ENCODE measurements around the gene HAND2.

HAND2 gene

DNA sequence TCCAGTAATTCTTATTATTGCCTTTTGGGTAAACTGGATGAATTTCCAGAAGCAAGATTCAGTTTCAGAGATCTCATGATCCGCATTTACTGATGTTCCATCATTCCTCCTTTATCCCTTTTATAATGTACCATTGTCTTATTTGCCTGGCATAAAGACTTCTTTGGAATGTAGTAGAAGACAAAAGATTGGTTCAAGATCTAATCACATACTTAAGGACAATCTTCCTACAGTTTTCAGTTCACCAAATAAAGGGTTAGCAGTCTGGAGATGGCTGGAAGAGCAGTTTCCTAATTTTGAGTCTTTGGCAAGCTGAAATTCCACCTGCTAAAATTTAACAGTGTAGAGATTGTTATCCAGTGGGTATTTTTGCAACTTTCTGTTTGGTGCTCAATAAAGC is 30.9 kb upstream of the HAND2 start:
- no peak for DNase-seq (ENCODE audit: low read depth in 1 of 2, low spot score in 1 of 2)
- Histone ChIP-seq H3K27me3 (ENCODE audit: insufficient read depth, poor library complexity, severe bottlenecking) (peaks cover 4% of the 10 kb centered on the region), H3K27ac (replicated peaks) (no peak overlapping the region), H3K4me3 (replicated peaks; ENCODE audit: insufficient read depth, low read length) (no peak overlapping the region)
- no peak for TF ChIP-seq GABPA (IDR thresholded peaks at IDR 0.05; ENCODE audit: low read depth)
- TF ChIP-seq SPI1 (IDR thresholded peaks at IDR 0.05; ENCODE audit: borderline replicate concordance, low read depth), result no peak
- TF ChIP-seq, protein P1, sequence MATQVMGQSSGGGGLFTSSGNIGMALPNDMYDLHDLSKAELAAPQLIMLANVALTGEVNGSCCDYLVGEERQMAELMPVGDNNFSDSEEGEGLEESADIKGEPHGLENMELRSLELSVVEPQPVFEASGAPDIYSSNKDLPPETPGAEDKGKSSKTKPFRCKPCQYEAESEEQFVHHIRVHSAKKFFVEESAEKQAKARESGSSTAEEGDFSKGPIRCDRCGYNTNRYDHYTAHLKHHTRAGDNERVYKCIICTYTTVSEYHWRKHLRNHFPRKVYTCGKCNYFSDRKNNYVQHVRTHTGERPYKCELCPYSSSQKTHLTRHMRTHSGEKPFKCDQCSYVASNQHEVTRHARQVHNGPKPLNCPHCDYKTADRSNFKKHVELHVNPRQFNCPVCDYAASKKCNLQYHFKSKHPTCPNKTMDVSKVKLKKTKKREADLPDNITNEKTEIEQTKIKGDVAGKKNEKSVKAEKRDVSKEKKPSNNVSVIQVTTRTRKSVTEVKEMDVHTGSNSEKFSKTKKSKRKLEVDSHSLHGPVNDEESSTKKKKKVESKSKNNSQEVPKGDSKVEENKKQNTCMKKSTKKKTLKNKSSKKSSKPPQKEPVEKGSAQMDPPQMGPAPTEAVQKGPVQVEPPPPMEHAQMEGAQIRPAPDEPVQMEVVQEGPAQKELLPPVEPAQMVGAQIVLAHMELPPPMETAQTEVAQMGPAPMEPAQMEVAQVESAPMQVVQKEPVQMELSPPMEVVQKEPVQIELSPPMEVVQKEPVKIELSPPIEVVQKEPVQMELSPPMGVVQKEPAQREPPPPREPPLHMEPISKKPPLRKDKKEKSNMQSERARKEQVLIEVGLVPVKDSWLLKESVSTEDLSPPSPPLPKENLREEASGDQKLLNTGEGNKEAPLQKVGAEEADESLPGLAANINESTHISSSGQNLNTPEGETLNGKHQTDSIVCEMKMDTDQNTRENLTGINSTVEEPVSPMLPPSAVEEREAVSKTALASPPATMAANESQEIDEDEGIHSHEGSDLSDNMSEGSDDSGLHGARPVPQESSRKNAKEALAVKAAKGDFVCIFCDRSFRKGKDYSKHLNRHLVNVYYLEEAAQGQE (IDR thresholded peaks at IDR 0.05; ENCODE audit: insufficient replicate concordance, low read depth), result no peak
- no peak for TF ChIP-seq POLR2AphosphoS5 (IDR thresholded peaks at IDR 0.05; ENCODE audit: low read depth)
- TF ChIP-seq, protein P2, sequence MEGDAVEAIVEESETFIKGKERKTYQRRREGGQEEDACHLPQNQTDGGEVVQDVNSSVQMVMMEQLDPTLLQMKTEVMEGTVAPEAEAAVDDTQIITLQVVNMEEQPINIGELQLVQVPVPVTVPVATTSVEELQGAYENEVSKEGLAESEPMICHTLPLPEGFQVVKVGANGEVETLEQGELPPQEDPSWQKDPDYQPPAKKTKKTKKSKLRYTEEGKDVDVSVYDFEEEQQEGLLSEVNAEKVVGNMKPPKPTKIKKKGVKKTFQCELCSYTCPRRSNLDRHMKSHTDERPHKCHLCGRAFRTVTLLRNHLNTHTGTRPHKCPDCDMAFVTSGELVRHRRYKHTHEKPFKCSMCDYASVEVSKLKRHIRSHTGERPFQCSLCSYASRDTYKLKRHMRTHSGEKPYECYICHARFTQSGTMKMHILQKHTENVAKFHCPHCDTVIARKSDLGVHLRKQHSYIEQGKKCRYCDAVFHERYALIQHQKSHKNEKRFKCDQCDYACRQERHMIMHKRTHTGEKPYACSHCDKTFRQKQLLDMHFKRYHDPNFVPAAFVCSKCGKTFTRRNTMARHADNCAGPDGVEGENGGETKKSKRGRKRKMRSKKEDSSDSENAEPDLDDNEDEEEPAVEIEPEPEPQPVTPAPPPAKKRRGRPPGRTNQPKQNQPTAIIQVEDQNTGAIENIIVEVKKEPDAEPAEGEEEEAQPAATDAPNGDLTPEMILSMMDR (IDR thresholded peaks at IDR 0.05; ENCODE audit: insufficient read depth, low read length), result no peak

DNA sequence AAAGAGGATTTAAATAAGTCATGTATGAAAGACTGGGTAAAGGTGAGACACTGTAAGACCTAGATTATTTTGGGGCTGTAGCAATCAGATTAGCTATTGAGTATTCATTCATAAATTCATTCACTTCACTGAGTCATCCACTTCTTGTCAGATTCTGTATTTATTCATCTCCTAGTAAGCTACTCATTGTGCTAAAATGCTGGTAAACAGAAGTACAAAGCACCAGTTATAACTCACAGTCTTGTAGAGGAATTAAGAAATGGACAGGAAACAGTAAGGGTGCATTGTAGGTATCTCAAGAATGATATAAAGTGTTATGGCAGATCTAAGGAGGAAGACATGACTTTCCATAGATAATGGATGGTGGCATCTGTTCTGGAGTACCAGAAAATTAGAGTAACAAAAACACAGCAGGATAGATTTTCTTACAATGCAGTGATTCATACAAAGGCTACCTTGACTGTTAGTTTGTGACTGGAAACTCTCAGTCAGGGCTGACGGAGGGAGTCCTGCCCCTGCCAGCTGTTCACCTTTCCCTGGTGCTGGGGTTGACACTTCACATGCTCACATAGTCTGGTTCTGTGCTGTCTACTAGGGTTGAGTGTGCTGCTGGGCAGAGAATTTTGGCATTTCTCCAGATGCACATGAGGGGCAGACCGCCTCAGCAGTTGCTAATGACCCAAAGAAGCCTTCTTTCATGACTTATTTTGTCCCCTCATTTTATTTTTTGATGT is 26.5 kb upstream of the HAND2 start:
- Histone ChIP-seq H3K27ac (replicated peaks) (no peak overlapping the region), H3K27me3 (ENCODE audit: insufficient read depth, poor library complexity, severe bottlenecking) (peaks cover 13% of the 10 kb centered on the region), H3K4me3 (replicated peaks; ENCODE audit: insufficient read depth, low read length) (no peak overlapping the region)
- TF ChIP-seq, protein P1 (IDR thresholded peaks at IDR 0.05; ENCODE audit: insufficient replicate concordance, low read depth), result no peak
- TF ChIP-seq SPI1 (IDR thresholded peaks at IDR 0.05; ENCODE audit: borderline replicate concordance, low read depth), result no peak
- TF ChIP-seq, protein P2 (IDR thresholded peaks at IDR 0.05; ENCODE audit: insufficient read depth, low read length), result no peak
- TF ChIP-seq GABPA (IDR thresholded peaks at IDR 0.05; ENCODE audit: low read depth), result no peak
- no peak for TF ChIP-seq POLR2AphosphoS5 (IDR thresholded peaks at IDR 0.05; ENCODE audit: low read depth)
- DNase-seq (ENCODE audit: low read depth in 1 of 2, low spot score in 1 of 2), result no peak

DNA sequence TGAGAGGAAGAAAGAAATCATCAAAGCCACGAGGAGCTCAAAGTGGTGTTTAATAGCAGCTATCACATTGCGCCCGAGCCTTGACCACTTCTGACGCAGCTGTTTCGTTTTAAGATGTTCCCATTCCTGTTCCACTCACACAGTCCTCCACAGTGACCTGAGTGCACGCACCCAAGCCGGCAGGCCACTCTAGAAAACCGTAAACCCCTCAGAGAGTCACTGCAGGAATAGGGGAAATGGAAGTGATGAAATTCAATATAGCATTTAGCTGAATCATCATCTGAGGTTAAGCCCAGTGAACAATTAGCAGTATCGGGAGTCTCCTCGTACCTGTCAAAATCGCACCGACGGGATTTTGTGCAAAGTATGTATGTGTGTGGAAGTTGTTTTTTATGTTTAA is 17.9 kb upstream of the HAND2 start:
- Histone ChIP-seq H3K27me3 (ENCODE audit: insufficient read depth, poor library complexity, severe bottlenecking) (peaks cover 19% of the 10 kb centered on the region), H3K4me3 (replicated peaks; ENCODE audit: insufficient read depth, low read length) (peak overlapping the region; percentile 17; the same call in 1 of the 2 replicates), H3K27ac (replicated peaks) (no peak overlapping the region)
- no peak for TF ChIP-seq POLR2AphosphoS5 (IDR thresholded peaks at IDR 0.05; ENCODE audit: low read depth)
- TF ChIP-seq SPI1 (IDR thresholded peaks at IDR 0.05; ENCODE audit: borderline replicate concordance, low read depth), result peak; percentile 60; the same call in 1 of the 2 replicates
- DNase-seq (ENCODE audit: low read depth in 1 of 2, low spot score in 1 of 2), result peak; percentile 30 to 45

DNA sequence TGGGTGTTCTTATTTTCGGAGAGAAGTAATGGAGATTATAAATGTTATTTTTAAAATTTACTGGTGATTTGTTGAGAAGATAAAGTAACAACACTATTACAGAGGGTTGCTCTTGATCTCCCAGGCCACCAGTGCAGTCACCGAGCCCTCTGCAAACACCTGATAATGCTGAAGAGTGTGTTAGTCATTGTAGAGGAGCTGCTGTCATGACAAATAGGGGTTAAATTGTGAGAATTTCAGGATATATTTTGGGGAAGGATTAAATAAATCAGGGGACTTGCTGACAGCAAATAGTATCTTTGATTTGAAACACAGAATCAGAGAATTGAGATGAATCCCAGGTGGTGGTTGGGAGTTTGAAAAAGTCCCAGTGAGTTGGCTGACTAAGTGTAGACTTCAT is 16.7 kb upstream of the HAND2 start:
- no peak overlapping the region for H3K4me3 ChIP-seq (replicated peaks; ENCODE audit: insufficient read depth, low read length)
- TF ChIP-seq, protein P1 (IDR thresholded peaks at IDR 0.05; ENCODE audit: insufficient replicate concordance, low read depth), result no peak
- TF ChIP-seq SPI1 (IDR thresholded peaks at IDR 0.05; ENCODE audit: borderline replicate concordance, low read depth) (no peak), POLR2AphosphoS5 (IDR thresholded peaks at IDR 0.05; ENCODE audit: low read depth) (no peak), GABPA (IDR thresholded peaks at IDR 0.05; ENCODE audit: low read depth) (no peak)
- TF ChIP-seq, protein P2 (IDR thresholded peaks at IDR 0.05; ENCODE audit: insufficient read depth, low read length), result no peak
- H3K27ac ChIP-seq (replicated peaks), result no peak overlapping the region
- DNase-seq (ENCODE audit: low read depth in 1 of 2, low spot score in 1 of 2), result no peak
- peaks cover 19% of the 10 kb centered on the region for H3K27me3 ChIP-seq (ENCODE audit: insufficient read depth, poor library complexity, severe bottlenecking)

Measured in HL-60 (cell line).